HepG2 (cell line): ENCODE measurements around the gene NDUFB10. TPM values are rescaled to one million over a fixed set of nuclear protein-coding genes. Genes with fewer than 3 reads are reported as not detected.

Source experiments
- ARNTL ChIP-seq: sonication (generic); formaldehyde crosslinking; IDR thresholded peaks from 2 replicates; pipeline ENCODE4 v1.4.0; 2020; ENCODE audit warnings: mild to moderate bottlenecking, missing genetic modification reagents
- BCL6 ChIP-seq: IDR thresholded peaks from 2 replicates; pipeline ENCODE4 v1.6.1; 2016; ENCODE audit warnings: missing genetic modification reagents, missing compliant biosample characterization
- CHCHD3 ChIP-seq: sonication (generic); formaldehyde crosslinking; IDR thresholded peaks from 2 replicates; pipeline ENCODE4 v1.8.0; 2022; ENCODE audit warnings: mild to moderate bottlenecking, missing genetic modification reagents, moderate library complexity
- CREB1 ChIP-seq, 2 experiments: fragments of 450-650 bp in 1 of 2; IDR thresholded peaks; 2 replicates each; pipeline ENCODE4 v1.6.1; 2016 to 2017; ENCODE audit warnings: control low read depth in 1 of 2, mild to moderate bottlenecking in 1 of 2, missing compliant biosample characterization in 1 of 2, missing genetic modification characterization in 1 of 2
- DPF2 ChIP-seq: sonication (generic); formaldehyde crosslinking; IDR thresholded peaks from 2 replicates; pipeline ENCODE4 v1.4.0; 2020; ENCODE audit warnings: mild to moderate bottlenecking, low read depth, missing genetic modification reagents, borderline replicate concordance
- ETV5 ChIP-seq: IDR thresholded peaks from 2 replicates; pipeline ENCODE4 v1.6.1; 2018; ENCODE audit warnings: missing biosample characterization, missing genetic modification reagents, inconsistent platforms, borderline replicate concordance
- FOXA1 ChIP-seq, 2 experiments: fragments of 450-650 bp in 1 of 2; sonication (generic) in 1 of 2; formaldehyde crosslinking in 1 of 2; IDR thresholded peaks; 2 replicates each; pipeline versions ENCODE4 v1.4.0 to v1.6.1; 2016 to 2020; ENCODE audit warnings: missing genetic modification reagents in 1 of 2
- HMG20A ChIP-seq: IDR thresholded peaks from 2 replicates; pipeline ENCODE4 v1.6.1; 2016; ENCODE audit warnings: borderline replicate concordance
- MAZ ChIP-seq, 2 experiments: sonication (generic) in 1 of 2; formaldehyde crosslinking in 1 of 2; IDR thresholded peaks; 2 replicates each; pipeline versions ENCODE4 v1.5.0 to v1.6.1; 2012 to 2020; ENCODE audit warnings: low read depth in 2 of 2, mild to moderate bottlenecking in 2 of 2, borderline replicate concordance in 1 of 2, improper control_type of control experiment in 1 of 2, low read length in 1 of 2, missing genetic modification reagents in 1 of 2, moderate library complexity in 1 of 2
- NFIB ChIP-seq: sonication (generic); formaldehyde crosslinking; IDR thresholded peaks from 2 replicates; pipeline ENCODE4 v1.9.0; 2021; ENCODE audit warnings: missing genetic modification reagents, mild to moderate bottlenecking, borderline replicate concordance
- PAF1 ChIP-seq: IDR thresholded peaks from 2 replicates; pipeline ENCODE4 v1.6.1; 2016; ENCODE audit warnings: missing genetic modification reagents, missing compliant biosample characterization
- SOX6 ChIP-seq, 2 experiments: fragments of 450-650 bp in 1 of 2; sonication (generic) in 1 of 2; formaldehyde crosslinking in 1 of 2; IDR thresholded peaks; 2 replicates each; pipeline versions ENCODE4 v1.4.0 to v1.6.1; 2017 to 2020; ENCODE audit warnings: antibody characterized with exemption in 1 of 2, mild to moderate bottlenecking in 1 of 2, missing genetic modification reagents in 1 of 2
- TBX3 ChIP-seq: fragments of 450-650 bp; IDR thresholded peaks from 2 replicates; pipeline ENCODE4 v1.6.1; 2017; ENCODE audit warnings: antibody characterized with exemption, mild to moderate bottlenecking, inconsistent platforms, borderline replicate concordance
- ZBTB8A ChIP-seq: sonication (generic); formaldehyde crosslinking; IDR thresholded peaks from 2 replicates; pipeline ENCODE4 v1.4.0; 2020; ENCODE audit warnings: mild to moderate bottlenecking, low read depth, missing genetic modification reagents, borderline replicate concordance
- ZFYVE20 ChIP-seq: sonication (generic); formaldehyde crosslinking; IDR thresholded peaks from 2 replicates; pipeline ENCODE4 v1.8.0; 2023; ENCODE audit warnings: low read depth, mild to moderate bottlenecking, moderate library complexity, missing genetic modification reagents, borderline replicate concordance
- ZNF136 ChIP-seq: sonication (generic); formaldehyde crosslinking; IDR thresholded peaks from 2 replicates; pipeline ENCODE4 v1.8.1; 2022; ENCODE audit warnings: low read depth, mild to moderate bottlenecking, moderate library complexity, missing genetic modification reagents
- ZNF253 ChIP-seq: sonication (generic); formaldehyde crosslinking; IDR thresholded peaks from 2 replicates; pipeline ENCODE4 v1.8.0; 2022; ENCODE audit warnings: mild to moderate bottlenecking, missing genetic modification reagents, borderline replicate concordance
- polyA plus RNA-seq, 8 experiments: library from polyadenylated mRNA; depleted of rRNA in 3 of 8; stranded (reverse) in 7 of 8; unstranded in 1 of 8; fragments of >200 nt; fragmentation: Illumina TruSeq in 4 of 8; extraction: Trizol in 4 of 8; gene quantifications; 2 replicates each; pipeline versions ENCODE4 v1.2.1 to v1.2.3, GENCODE V29; 2011 to 2016; ENCODE audit warnings: low read depth in 4 of 8, missing spikeins in 1 of 8, mixed read lengths in 1 of 8; ENCODE audit not compliant: insufficient read depth in 1 of 8
- total RNA-seq, 5 experiments: library from RNA; depleted of rRNA; stranded (reverse); fragments of >200 nt; fragmentation: Illumina TruSeq; extraction: Trizol; gene quantifications; 2 replicates each; pipeline ENCODE4 v1.2.3, GENCODE V29; 2016; ENCODE audit warnings: low read depth in 1 of 5
- TF ChIP-seq, protein P1 (sequence below): sonication (generic); formaldehyde crosslinking; IDR thresholded peaks from 2 replicates; pipeline ENCODE4 v1.4.0; 2020; ENCODE audit warnings: missing genetic modification reagents
- TF ChIP-seq, protein P2 (sequence below): sonication (generic); formaldehyde crosslinking; conservative IDR thresholded peaks from 2 replicates; pipeline ENCODE4 v1.4.0; 2020; ENCODE audit warnings: missing genetic modification reagents
- TF ChIP-seq, protein P3 (sequence below), 2 experiments: sonication (generic) in 1 of 2; formaldehyde crosslinking in 1 of 2; IDR thresholded peaks; 2 replicates each; pipeline versions ENCODE4 v1.4.0 to v1.6.1; 2016 to 2020; ENCODE audit warnings: borderline replicate concordance in 1 of 2, low read depth in 1 of 2, mild to moderate bottlenecking in 1 of 2, missing genetic modification reagents in 1 of 2

NDUFB10 gene
- total and polyA plus RNA-seq, 2 of the 13 experiments (the other 11 are each of a cell fraction or from before 2014, with no cell fraction given) = 68.6 to 157 TPM

DNA sequence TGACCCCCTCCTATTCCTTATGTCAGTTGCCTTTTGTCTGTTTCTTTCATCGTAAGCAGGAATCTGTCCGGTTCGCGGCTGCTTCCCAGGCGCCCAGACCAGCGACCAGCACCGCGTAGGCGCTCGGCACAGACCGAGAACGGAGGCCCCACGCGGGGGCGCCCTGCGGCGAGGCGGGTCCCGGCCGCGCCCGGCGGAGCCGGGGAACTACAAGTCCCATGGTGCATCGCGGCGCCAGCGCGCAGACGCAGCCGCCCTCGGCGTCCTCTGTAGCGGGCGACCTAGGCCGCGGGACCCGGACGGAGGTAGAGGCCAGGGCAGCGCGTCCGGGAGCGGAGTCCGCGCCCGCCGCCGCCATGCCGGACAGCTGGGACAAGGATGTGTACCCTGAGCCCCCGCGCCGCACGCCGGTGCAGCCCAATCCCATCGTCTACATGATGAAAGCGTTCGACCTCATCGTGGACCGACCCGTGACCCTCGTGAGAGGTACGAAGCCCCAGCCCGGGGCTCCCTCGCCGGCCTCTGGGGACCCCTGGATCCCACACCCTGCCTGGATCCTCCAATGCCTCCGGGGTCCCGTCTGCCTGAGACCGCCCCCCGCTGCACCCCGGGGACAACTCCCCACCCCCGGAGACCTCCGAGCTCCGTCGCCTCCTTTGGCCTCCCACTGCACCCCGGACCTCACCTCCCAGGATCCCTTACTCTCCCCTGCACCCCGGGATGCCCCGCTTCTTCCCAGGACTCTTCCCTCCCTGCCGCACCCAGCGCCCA is at the start of gene NDUFB10 (continued):
- no peak for TF ChIP-seq FOXA1 (IDR thresholded peaks at IDR 0.05)
- no peak; the same call in 1 of the 2 replicates for TF ChIP-seq FOXA1 (CRISPR knock-in tag; IDR thresholded peaks at IDR 0.05)
- TF ChIP-seq, protein P1, sequence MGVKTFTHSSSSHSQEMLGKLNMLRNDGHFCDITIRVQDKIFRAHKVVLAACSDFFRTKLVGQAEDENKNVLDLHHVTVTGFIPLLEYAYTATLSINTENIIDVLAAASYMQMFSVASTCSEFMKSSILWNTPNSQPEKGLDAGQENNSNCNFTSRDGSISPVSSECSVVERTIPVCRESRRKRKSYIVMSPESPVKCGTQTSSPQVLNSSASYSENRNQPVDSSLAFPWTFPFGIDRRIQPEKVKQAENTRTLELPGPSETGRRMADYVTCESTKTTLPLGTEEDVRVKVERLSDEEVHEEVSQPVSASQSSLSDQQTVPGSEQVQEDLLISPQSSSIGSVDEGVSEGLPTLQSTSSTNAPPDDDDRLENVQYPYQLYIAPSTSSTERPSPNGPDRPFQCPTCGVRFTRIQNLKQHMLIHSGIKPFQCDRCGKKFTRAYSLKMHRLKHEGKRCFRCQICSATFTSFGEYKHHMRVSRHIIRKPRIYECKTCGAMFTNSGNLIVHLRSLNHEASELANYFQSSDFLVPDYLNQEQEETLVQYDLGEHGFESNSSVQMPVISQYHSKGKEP (CRISPR knock-in tag) = peak; percentile 25; the same call in 1 of the 2 replicates
- TF ChIP-seq HMG20A (CRISPR knock-in tag) = no peak
- no peak for TF ChIP-seq ZNF136 (CRISPR knock-in tag)
- TF ChIP-seq ZBTB8A (CRISPR knock-in tag) = no peak
- no peak for TF ChIP-seq CHCHD3 (CRISPR knock-in tag)
- no peak for TF ChIP-seq PAF1
- TF ChIP-seq DPF2 (CRISPR knock-in tag) = no peak
- TF ChIP-seq CREB1 (IDR thresholded peaks at IDR 0.05) = 0 out of 2 replicates have a peak, but pooled peaks have one; percentile 1
- TF ChIP-seq CREB1 (CRISPR knock-in tag; IDR thresholded peaks at IDR 0.05) = no peak
- TF ChIP-seq, protein P2, sequence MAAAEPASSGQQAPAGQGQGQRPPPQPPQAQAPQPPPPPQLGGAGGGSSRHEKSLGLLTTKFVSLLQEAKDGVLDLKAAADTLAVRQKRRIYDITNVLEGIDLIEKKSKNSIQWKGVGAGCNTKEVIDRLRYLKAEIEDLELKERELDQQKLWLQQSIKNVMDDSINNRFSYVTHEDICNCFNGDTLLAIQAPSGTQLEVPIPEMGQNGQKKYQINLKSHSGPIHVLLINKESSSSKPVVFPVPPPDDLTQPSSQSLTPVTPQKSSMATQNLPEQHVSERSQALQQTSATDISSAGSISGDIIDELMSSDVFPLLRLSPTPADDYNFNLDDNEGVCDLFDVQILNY (CRISPR knock-in tag) = peak; percentile 59; the same call in 1 of the 2 replicates
- peak; percentile 20; the same call in 1 of the 2 replicates for TF ChIP-seq BCL6 (CRISPR knock-in tag)
- TF ChIP-seq ETV5 (CRISPR knock-in tag) = peak; percentile 56; the same call in 1 of the 2 replicates
- TF ChIP-seq ZFYVE20 (CRISPR knock-in tag) = no peak
- TF ChIP-seq SOX6 (IDR thresholded peaks at IDR 0.05) = no peak
- peak; percentile 33; the same call in 1 of the 2 replicates for TF ChIP-seq SOX6 (CRISPR knock-in tag; IDR thresholded peaks at IDR 0.05)
- no peak for TF ChIP-seq NFIB
- TF ChIP-seq, protein P3, sequence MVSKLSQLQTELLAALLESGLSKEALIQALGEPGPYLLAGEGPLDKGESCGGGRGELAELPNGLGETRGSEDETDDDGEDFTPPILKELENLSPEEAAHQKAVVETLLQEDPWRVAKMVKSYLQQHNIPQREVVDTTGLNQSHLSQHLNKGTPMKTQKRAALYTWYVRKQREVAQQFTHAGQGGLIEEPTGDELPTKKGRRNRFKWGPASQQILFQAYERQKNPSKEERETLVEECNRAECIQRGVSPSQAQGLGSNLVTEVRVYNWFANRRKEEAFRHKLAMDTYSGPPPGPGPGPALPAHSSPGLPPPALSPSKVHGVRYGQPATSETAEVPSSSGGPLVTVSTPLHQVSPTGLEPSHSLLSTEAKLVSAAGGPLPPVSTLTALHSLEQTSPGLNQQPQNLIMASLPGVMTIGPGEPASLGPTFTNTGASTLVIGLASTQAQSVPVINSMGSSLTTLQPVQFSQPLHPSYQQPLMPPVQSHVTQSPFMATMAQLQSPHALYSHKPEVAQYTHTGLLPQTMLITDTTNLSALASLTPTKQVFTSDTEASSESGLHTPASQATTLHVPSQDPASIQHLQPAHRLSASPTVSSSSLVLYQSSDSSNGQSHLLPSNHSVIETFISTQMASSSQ (IDR thresholded peaks at IDR 0.05; ENCODE audit: low read depth) = no peak
- TF ChIP-seq, protein P3 (CRISPR knock-in tag; IDR thresholded peaks at IDR 0.05; ENCODE audit: borderline replicate concordance) = peak; percentile 41; the same call in 1 of the 2 replicates
- no peak for TF ChIP-seq MAZ (IDR thresholded peaks at IDR 0.05; ENCODE audit: borderline replicate concordance, low read depth, low read length)
- TF ChIP-seq MAZ (CRISPR knock-in tag; IDR thresholded peaks at IDR 0.05; ENCODE audit: low read depth) = peak; percentile 71
- TF ChIP-seq ARNTL (CRISPR knock-in tag) = 0 out of 2 replicates have a peak, but pooled peaks have one; percentile 42
- TF ChIP-seq TBX3 = no peak
- no peak for TF ChIP-seq ZNF253 (CRISPR knock-in tag)
